Panc1 (cell line): Measurements from ENCODE around the gene ZNF670. TPM values are rescaled to one million over a fixed set of nuclear protein-coding genes. Genes with fewer than 3 reads are reported as not detected.
A peak's percentile ranks its signal among the peaks of the same experiment; 100 is the strongest.

Experiments
- ATAC-seq: fragments of 200-7000 bp; cut with Tn5 transposase; 2 replicates; pipeline ENCODE4 v1.9.1; 2020; ENCODE audit warnings: mild to moderate bottlenecking, moderate library complexity
- BruUV-seq: library from RNA; stranded (reverse); fragments of 400-500 nt; replicated peaks from 2 replicates; lab custom pipeline; 2021; lab: Mats Ljungman, UMichigan
- CTCF ChIA-PET: fragments of 300-600 bp; sonication (Branson Sonifier 250); formaldehyde crosslinking; loops from one replicate; lab custom pipeline; 2022; ENCODE audit warnings: antibody characterized with exemption; lab: Charles Lee
- POLR2A ChIA-PET: fragments of 300-600 bp; sonication (Branson Sonifier 250); formaldehyde crosslinking; loops from one replicate; lab custom pipeline; 2022; ENCODE audit warnings: antibody characterized with exemption; lab: Charles Lee
- DNase-seq: peaks from one replicate; pipeline ENCODE4 v3.0.0-alpha.2; 2010; ENCODE audit warnings: low read depth, low spot score
- H3K27ac ChIP-seq: 2 replicates; pipeline ENCODE4 v1.5.1; 2011; ENCODE audit warnings: mild to moderate bottlenecking, low read length, inconsistent platforms
- H3K27me3 ChIP-seq: fragments of 200-500 bp; sonication (Bioruptor generic); 2 replicates; pipeline ENCODE4 v1.6.0; 2014; ENCODE audit warnings: low read length, inconsistent platforms; ENCODE audit not compliant: control insufficient read depth, insufficient read depth
- H3K36me3 ChIP-seq: fragments of 200-500 bp; sonication (Bioruptor generic); 2 replicates; pipeline ENCODE4 v1.5.1; 2014; ENCODE audit warnings: inconsistent platforms, mild to moderate bottlenecking, low read length, moderate library complexity; ENCODE audit not compliant: control insufficient read depth, insufficient read depth
- H3K4me1 ChIP-seq: 2 replicates; pipeline ENCODE4 v1.5.1; 2011; ENCODE audit warnings: inconsistent platforms, mild to moderate bottlenecking, low read length, moderate library complexity; ENCODE audit not compliant: control insufficient read depth, insufficient read depth
- H3K4me3 ChIP-seq, 2 experiments: 2 replicates each; pipeline ENCODE4 v1.5.1; 2011 to 2012; ENCODE audit warnings: low read depth in 2 of 2, low read length in 2 of 2, mild to moderate bottlenecking in 2 of 2, inconsistent platforms in 1 of 2, moderate library complexity in 1 of 2
- H3K9me3 ChIP-seq: fragments of 200-500 bp; sonication (Bioruptor generic); 2 replicates; pipeline ENCODE4 v1.5.1; 2014; ENCODE audit warnings: low read depth, mild to moderate bottlenecking, inconsistent platforms, low read length, moderate library complexity; ENCODE audit not compliant: control insufficient read depth, insufficient read depth
- POLR2AphosphoS5 ChIP-seq: IDR thresholded peaks from 2 replicates; pipeline ENCODE4 v1.6.1; 2012; ENCODE audit warnings: mild to moderate bottlenecking, low read depth, low read length, moderate library complexity
- SIN3A ChIP-seq: IDR thresholded peaks from 2 replicates; pipeline ENCODE4 v1.6.1; 2012; ENCODE audit warnings: low read depth, mild to moderate bottlenecking, low read length, moderate library complexity, borderline replicate concordance; ENCODE audit not compliant: insufficient read depth
- TCF7L2 ChIP-seq: IDR thresholded peaks from 2 replicates; pipeline ENCODE4 v1.6.1; 2011; ENCODE audit warnings: mild to moderate bottlenecking, low read depth, low read length, inconsistent platforms
- in situ Hi-C: cut with HindIII; loops from 2 replicates; pipeline ENCODE4 v1.10.0; 2016; ENCODE audit warnings: low sequenced_read_pairs, low pct_unique_long_range_greater_than_20kb
- intact Hi-C: fragments of 100-400 bp; cut with micrococcal nuclease; formaldehyde crosslinking; loops from one replicate; pipeline ENCODE4 v1.10.0; 2022; ENCODE audit not compliant: unreplicated experiment
- total RNA-seq: library from RNA; stranded (reverse); gene quantifications from one replicate; pipeline ENCODE4 v1.2.1, GENCODE V29; 2021; ENCODE audit not compliant: unreplicated experiment
- TF ChIP-seq, protein P1 (sequence below): fragments of 450-650 bp; IDR thresholded peaks from 2 replicates; pipeline ENCODE4 v1.5.1; 2017; ENCODE audit warnings: mild to moderate bottlenecking
- TF ChIP-seq, protein P2 (sequence below), 2 experiments: IDR thresholded peaks; 2 replicates each; pipeline ENCODE4 v1.6.1; 2011 to 2012; ENCODE audit warnings: low read depth in 2 of 2, control low read depth in 1 of 2, low read length in 1 of 2, mild to moderate bottlenecking in 1 of 2, moderate library complexity in 1 of 2; ENCODE audit not compliant: insufficient read depth in 1 of 2

Gene ZNF670
- total RNA-seq, 1 experiment from 2014 or later = 6.4 TPM

DNA sequence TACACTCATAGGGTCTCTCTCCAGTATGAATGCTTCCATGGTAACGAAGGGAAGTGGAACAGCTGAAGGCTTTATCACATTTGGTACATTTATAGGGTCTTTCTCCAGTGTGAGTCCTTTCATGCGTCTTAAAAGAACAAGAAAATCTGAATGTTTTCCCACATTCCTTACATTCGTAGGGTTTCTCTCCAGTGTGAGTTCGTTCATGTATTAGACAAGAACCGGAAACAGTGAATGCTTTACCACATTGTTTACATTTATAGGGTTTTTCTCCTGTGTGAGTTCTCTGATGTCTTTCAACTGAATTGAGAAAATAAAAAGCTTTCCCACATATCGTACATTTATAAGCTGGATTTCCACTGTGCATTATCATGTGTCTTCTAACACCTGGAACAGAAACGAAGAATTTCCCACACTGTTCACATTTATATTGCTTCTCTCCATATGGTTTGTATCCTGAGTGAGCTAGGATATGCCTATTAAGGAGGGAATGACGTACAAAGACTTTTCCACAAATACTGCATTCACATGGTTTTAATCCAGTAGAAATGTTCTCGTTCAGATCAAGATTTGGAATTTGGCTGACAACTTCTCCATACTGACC lies 22.2 kb upstream of the ZNF670 start:
- no peak overlapping the region for H3K27ac ChIP-seq
- DNase-seq = no peak
- in situ Hi-C loops = no loop called here
- H3K4me1 ChIP-seq = peaks cover 6% of the 10 kb centered on the region; the same call in 1 of the 2 replicates
- intact Hi-C loops = no loop called here
- BruUV-seq = no TSS peak
- no peaks in the 10 kb centered on the region for H3K27me3 ChIP-seq
- POLR2A ChIA-PET = no interaction called here
- TF ChIP-seq, protein P1, sequence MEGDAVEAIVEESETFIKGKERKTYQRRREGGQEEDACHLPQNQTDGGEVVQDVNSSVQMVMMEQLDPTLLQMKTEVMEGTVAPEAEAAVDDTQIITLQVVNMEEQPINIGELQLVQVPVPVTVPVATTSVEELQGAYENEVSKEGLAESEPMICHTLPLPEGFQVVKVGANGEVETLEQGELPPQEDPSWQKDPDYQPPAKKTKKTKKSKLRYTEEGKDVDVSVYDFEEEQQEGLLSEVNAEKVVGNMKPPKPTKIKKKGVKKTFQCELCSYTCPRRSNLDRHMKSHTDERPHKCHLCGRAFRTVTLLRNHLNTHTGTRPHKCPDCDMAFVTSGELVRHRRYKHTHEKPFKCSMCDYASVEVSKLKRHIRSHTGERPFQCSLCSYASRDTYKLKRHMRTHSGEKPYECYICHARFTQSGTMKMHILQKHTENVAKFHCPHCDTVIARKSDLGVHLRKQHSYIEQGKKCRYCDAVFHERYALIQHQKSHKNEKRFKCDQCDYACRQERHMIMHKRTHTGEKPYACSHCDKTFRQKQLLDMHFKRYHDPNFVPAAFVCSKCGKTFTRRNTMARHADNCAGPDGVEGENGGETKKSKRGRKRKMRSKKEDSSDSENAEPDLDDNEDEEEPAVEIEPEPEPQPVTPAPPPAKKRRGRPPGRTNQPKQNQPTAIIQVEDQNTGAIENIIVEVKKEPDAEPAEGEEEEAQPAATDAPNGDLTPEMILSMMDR = no peak
- TF ChIP-seq TCF7L2 (no peak), SIN3A (no peak), POLR2AphosphoS5 (no peak)
- TF ChIP-seq, protein P2, sequence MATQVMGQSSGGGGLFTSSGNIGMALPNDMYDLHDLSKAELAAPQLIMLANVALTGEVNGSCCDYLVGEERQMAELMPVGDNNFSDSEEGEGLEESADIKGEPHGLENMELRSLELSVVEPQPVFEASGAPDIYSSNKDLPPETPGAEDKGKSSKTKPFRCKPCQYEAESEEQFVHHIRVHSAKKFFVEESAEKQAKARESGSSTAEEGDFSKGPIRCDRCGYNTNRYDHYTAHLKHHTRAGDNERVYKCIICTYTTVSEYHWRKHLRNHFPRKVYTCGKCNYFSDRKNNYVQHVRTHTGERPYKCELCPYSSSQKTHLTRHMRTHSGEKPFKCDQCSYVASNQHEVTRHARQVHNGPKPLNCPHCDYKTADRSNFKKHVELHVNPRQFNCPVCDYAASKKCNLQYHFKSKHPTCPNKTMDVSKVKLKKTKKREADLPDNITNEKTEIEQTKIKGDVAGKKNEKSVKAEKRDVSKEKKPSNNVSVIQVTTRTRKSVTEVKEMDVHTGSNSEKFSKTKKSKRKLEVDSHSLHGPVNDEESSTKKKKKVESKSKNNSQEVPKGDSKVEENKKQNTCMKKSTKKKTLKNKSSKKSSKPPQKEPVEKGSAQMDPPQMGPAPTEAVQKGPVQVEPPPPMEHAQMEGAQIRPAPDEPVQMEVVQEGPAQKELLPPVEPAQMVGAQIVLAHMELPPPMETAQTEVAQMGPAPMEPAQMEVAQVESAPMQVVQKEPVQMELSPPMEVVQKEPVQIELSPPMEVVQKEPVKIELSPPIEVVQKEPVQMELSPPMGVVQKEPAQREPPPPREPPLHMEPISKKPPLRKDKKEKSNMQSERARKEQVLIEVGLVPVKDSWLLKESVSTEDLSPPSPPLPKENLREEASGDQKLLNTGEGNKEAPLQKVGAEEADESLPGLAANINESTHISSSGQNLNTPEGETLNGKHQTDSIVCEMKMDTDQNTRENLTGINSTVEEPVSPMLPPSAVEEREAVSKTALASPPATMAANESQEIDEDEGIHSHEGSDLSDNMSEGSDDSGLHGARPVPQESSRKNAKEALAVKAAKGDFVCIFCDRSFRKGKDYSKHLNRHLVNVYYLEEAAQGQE (IDR thresholded peaks at IDR 0.05; ENCODE audit: insufficient read depth in 1 of 2, low read depth in 2 of 2, low read length in 1 of 2) = no peak
- CTCF ChIA-PET = no interaction called here
- H3K9me3 ChIP-seq = peaks cover 44% of the 10 kb centered on the region
- no peak for ATAC-seq
- no peak overlapping the region for H3K4me3 ChIP-seq
- peaks cover 17% of the 10 kb centered on the region for H3K36me3 ChIP-seq

- intact Hi-C loops = no loop called here
- no peaks in the 10 kb centered on the region for H3K27me3 ChIP-seq
- no peak for DNase-seq
- no peak for TF ChIP-seq SIN3A
- TF ChIP-seq POLR2AphosphoS5 = no peak
- no peak for TF ChIP-seq TCF7L2
- TF ChIP-seq, protein P2 (IDR thresholded peaks at IDR 0.05; ENCODE audit: insufficient read depth in 1 of 2, low read depth in 2 of 2, low read length in 1 of 2) = no peak
- TF ChIP-seq, protein P1 = no peak
- in situ Hi-C loops = no loop called here
- POLR2A ChIA-PET = no interaction called here
- peaks cover 32% of the 10 kb centered on the region for H3K9me3 ChIP-seq
- CTCF ChIA-PET = no interaction called here
- ATAC-seq = peak; percentile 42; the same call in 1 of the 2 replicates
- peaks cover 16% of the 10 kb centered on the region for H3K36me3 ChIP-seq
- H3K27ac ChIP-seq = no peak overlapping the region
- no peak overlapping the region for H3K4me3 ChIP-seq
- no TSS peak for BruUV-seq
- H3K4me1 ChIP-seq = no peaks in the 10 kb centered on the region
Observed at GRCh38 chr1:247096958-247097357, 18.3 kb upstream of the ZNF670 start.
